ENCODE measurements around the gene OLFM4. TPM values are rescaled to one million over a fixed set of nuclear protein-coding genes. Genes with fewer than 3 reads are reported as not detected.

OLFM4 gene
- total and polyA plus RNA-seq, 10 of the 15 experiments (the other 5 are each of a cell fraction or from before 2014, with no cell fraction given), result 0.03 to 0.27 (median 0.11) TPM; not detected in 6

GRCh38 chr13:52999093-52999696 lies 29.4 kb upstream of the OLFM4 start:
- no peak for DNase-seq (ENCODE audit: low read depth, low spot score)
- in situ Hi-C loops (cut with MboI), result no loop called here
- BruUV-seq (replicated peaks), result no TSS peak

More at GRCh38 chr13:52999093-52999696, 29.4 kb upstream of the OLFM4 start:
- no peaks in the 10 kb centered on the region for H3K79me2 ChIP-seq (ENCODE audit: control insufficient read depth, insufficient read depth, low read length)
- ChIA-PET CTCF (interaction anchor here (0.7 to 1.3 kb wide), 2 partner anchors 31 to 390 kb away, joined by 4 to 6 read pairs; no protein-coding TSS in a partner anchor), SMC1A (ENCODE audit: uncharacterized antibody, unreplicated experiment) (no interaction called here), POLR2A (interaction anchor here (1.5 kb wide), 1 partner anchor 13 kb away, joined by 3 read pairs; no protein-coding TSS in a partner anchor), RAD21 (ENCODE audit: unreplicated experiment) (no interaction called here)
- no peaks in the 10 kb centered on the region for H4K20me1 ChIP-seq (ENCODE audit: control insufficient read depth, insufficient read depth)
- TF ChIP-seq, protein P1, sequence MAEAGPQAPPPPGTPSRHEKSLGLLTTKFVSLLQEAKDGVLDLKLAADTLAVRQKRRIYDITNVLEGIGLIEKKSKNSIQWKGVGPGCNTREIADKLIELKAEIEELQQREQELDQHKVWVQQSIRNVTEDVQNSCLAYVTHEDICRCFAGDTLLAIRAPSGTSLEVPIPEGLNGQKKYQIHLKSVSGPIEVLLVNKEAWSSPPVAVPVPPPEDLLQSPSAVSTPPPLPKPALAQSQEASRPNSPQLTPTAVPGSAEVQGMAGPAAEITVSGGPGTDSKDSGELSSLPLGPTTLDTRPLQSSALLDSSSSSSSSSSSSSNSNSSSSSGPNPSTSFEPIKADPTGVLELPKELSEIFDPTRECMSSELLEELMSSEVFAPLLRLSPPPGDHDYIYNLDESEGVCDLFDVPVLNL (IDR thresholded peaks at IDR 0.05; ENCODE audit: low read depth, low read length), result no peak
- TF ChIP-seq TCF3 (IDR thresholded peaks at IDR 0.05; ENCODE audit: borderline replicate concordance, insufficient read depth, low read depth, low read length) (no peak), SMARCA5 (IDR thresholded peaks at IDR 0.05) (no peak), EGR1 (IDR thresholded peaks at IDR 0.05; ENCODE audit: borderline replicate concordance in 1 of 2, low read depth in 2 of 2, low read length in 2 of 2) (no peak), NR2C1 (IDR thresholded peaks at IDR 0.05) (no peak), SUZ12 (IDR thresholded peaks at IDR 0.05; ENCODE audit: unreplicated experiment) (no peak), LARP7 (IDR thresholded peaks at IDR 0.05) (no peak), KAT2A (conservative IDR thresholded peaks at IDR 0.05; ENCODE audit: control insufficient read depth, low read depth, low read length) (no peak), BCL3 (IDR thresholded peaks at IDR 0.05; ENCODE audit: borderline replicate concordance, insufficient read depth, low read depth, low read length, poor library complexity, severe bottlenecking) (no peak), SMC3 (IDR thresholded peaks at IDR 0.05; ENCODE audit: borderline replicate concordance, low read length) (no peak), ATF7 (IDR thresholded peaks at IDR 0.05; ENCODE audit: low read depth) (no peak)
- TF ChIP-seq, protein P2, sequence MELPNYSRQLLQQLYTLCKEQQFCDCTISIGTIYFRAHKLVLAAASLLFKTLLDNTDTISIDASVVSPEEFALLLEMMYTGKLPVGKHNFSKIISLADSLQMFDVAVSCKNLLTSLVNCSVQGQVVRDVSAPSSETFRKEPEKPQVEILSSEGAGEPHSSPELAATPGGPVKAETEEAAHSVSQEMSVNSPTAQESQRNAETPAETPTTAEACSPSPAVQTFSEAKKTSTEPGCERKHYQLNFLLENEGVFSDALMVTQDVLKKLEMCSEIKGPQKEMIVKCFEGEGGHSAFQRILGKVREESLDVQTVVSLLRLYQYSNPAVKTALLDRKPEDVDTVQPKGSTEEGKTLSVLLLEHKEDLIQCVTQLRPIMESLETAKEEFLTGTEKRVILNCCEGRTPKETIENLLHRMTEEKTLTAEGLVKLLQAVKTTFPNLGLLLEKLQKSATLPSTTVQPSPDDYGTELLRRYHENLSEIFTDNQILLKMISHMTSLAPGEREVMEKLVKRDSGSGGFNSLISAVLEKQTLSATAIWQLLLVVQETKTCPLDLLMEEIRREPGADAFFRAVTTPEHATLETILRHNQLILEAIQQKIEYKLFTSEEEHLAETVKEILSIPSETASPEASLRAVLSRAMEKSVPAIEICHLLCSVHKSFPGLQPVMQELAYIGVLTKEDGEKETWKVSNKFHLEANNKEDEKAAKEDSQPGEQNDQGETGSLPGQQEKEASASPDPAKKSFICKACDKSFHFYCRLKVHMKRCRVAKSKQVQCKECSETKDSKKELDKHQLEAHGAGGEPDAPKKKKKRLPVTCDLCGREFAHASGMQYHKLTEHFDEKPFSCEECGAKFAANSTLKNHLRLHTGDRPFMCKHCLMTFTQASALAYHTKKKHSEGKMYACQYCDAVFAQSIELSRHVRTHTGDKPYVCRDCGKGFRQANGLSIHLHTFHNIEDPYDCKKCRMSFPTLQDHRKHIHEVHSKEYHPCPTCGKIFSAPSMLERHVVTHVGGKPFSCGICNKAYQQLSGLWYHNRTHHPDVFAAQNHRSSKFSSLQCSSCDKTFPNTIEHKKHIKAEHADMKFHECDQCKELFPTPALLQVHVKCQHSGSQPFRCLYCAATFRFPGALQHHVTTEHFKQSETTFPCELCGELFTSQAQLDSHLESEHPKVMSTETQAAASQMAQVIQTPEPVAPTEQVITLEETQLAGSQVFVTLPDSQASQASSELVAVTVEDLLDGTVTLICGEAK (IDR thresholded peaks at IDR 0.05; ENCODE audit: borderline replicate concordance), result no peak
- intact Hi-C loops (cut with micrococcal nuclease; ENCODE audit: unreplicated experiment), result no loop called here
- no peaks in the 10 kb centered on the region for H3K4me1 ChIP-seq (ENCODE audit: control insufficient read depth, insufficient read depth, low read length)
- ATAC-seq, result no peak
- no peak overlapping the region for H3K4me3 ChIP-seq
- no peak overlapping the region for H3K4me2 ChIP-seq (ENCODE audit: control insufficient read depth, insufficient read depth)
- H3K27ac ChIP-seq (ENCODE audit: control insufficient read depth, insufficient read depth), result no peak overlapping the region
- H3K27me3 ChIP-seq (replicated peaks in 1 of 2; ENCODE audit: control insufficient read depth in 2 of 2, insufficient read depth in 2 of 2, low read length in 1 of 2), result peaks cover 0 to 2% of the 10 kb centered on the region in 2 experiments; a peak in 2 of 4 replicates
- no peak overlapping the region for H3K9ac ChIP-seq (ENCODE audit: control insufficient read depth, insufficient read depth, low read length)
- H3K36me3 ChIP-seq (ENCODE audit: control insufficient read depth in 2 of 2, insufficient read depth in 2 of 2, low read length in 1 of 2), result no peaks in the 10 kb centered on the region
- FAIRE-seq, result no peak
- WGBS (ENCODE audit: insufficient coverage, insufficient replicate concordance, low lambda C conversion rate, missing lambda C conversion rate), result 44% methylated on average over 4 of the region's 4 CpGs
- H3K9me3 ChIP-seq (replicated peaks; ENCODE audit: control insufficient read depth, insufficient read depth, low read length), result no peaks in the 10 kb centered on the region
- no peak overlapping the region for H2AFZ ChIP-seq (ENCODE audit: control insufficient read depth, low read depth, low read length)

Data from GM12878 (cell line).